Loucy (cell line): ENCODE results near the gene EME2.

Experiments
- H2AFZ ChIP-seq: fragments of 200-600 bp; sonication (generic); 2 replicates; pipeline ENCODE4 v1.6.0; 2016; ENCODE audit warnings: antibody characterized with exemption, mild to moderate bottlenecking, low read length, moderate library complexity
- H3F3A ChIP-seq: fragments of 200-600 bp; 2 replicates; pipeline ENCODE4 v1.6.0; 2016; ENCODE audit warnings: antibody characterized with exemption, low read depth, mild to moderate bottlenecking
- H3K27me3 ChIP-seq: fragments of 200-600 bp; sonication (generic); 2 replicates; pipeline ENCODE4 v1.6.1; 2014; ENCODE audit warnings: low read length, mild to moderate bottlenecking; ENCODE audit not compliant: insufficient read depth, poor library complexity, severe bottlenecking
- H3K36me3 ChIP-seq: fragments of 200-600 bp; sonication (generic); 2 replicates; pipeline ENCODE4 v1.6.1; 2016; ENCODE audit warnings: low read length; ENCODE audit not compliant: insufficient read depth
- H3K4me1 ChIP-seq: fragments of 200-600 bp; sonication (generic); 2 replicates; pipeline ENCODE4 v1.5.1; 2014; ENCODE audit warnings: low read length, mild to moderate bottlenecking; ENCODE audit not compliant: insufficient read depth, poor library complexity, severe bottlenecking
- H3K4me2 ChIP-seq: fragments of 200-600 bp; sonication (generic); 2 replicates; pipeline ENCODE4 v1.6.0; 2014; ENCODE audit warnings: antibody characterized with exemption, low read length, low read depth, mild to moderate bottlenecking; ENCODE audit not compliant: poor library complexity, severe bottlenecking
- H3K4me3 ChIP-seq: fragments of 200-600 bp; sonication (generic); 2 replicates; pipeline ENCODE4 v1.5.1; 2014; ENCODE audit warnings: low read length, mild to moderate bottlenecking, mixed read lengths; ENCODE audit not compliant: poor library complexity, severe bottlenecking
- H3K79me2 ChIP-seq: fragments of 200-600 bp; sonication (generic); 2 replicates; pipeline ENCODE4 v1.6.1; 2014; ENCODE audit warnings: low read length; ENCODE audit not compliant: insufficient read depth
- H3K9ac ChIP-seq: fragments of 200-600 bp; sonication (generic); 2 replicates; pipeline ENCODE4 v1.6.0; 2014; ENCODE audit warnings: mild to moderate bottlenecking, low read depth, low read length, moderate library complexity; ENCODE audit not compliant: poor library complexity, severe bottlenecking
- H3K9me2 ChIP-seq: fragments of 200-600 bp; sonication (generic); replicated peaks from 2 replicates; pipeline ENCODE4 v1.6.1; 2016; ENCODE audit warnings: low read depth, low read length, mixed read lengths
- H3K9me3 ChIP-seq: fragments of 200-600 bp; sonication (generic); 2 replicates; pipeline ENCODE4 v1.6.1; 2014; ENCODE audit warnings: mild to moderate bottlenecking, antibody characterized with exemption, low read length, low read depth; ENCODE audit not compliant: insufficient read depth
- H4K20me1 ChIP-seq: fragments of 200-600 bp; sonication (generic); 2 replicates; pipeline ENCODE4 v1.6.0; 2014; ENCODE audit warnings: antibody characterized with exemption, low read length, mild to moderate bottlenecking; ENCODE audit not compliant: insufficient read depth, poor library complexity, severe bottlenecking
- CTCF ChIP-seq: fragments of 200-600 bp; sonication (generic); conservative IDR thresholded peaks from 2 replicates; pipeline ENCODE4 v1.5.1; 2014; ENCODE audit warnings: mild to moderate bottlenecking, antibody characterized with exemption, low read length
- EZH2phosphoT487 ChIP-seq: fragments of 200-600 bp; IDR thresholded peaks from 2 replicates; pipeline ENCODE4 v1.6.1; 2018; ENCODE audit warnings: antibody characterized with exemption, mild to moderate bottlenecking, moderate library complexity, borderline replicate concordance

The EME2 gene

GRCh38 chr16:1781758-1782407, 9.3 kb downstream of the EME2 start:
- Histone ChIP-seq H4K20me1 (peaks cover 4% of the 10 kb centered on the region), H2AFZ (no peak overlapping the region), H3K36me3 (no peaks in the 10 kb centered on the region), H3K9me2 (no peaks in the 10 kb centered on the region), H3K4me3 (peak overlapping the region; percentile 93), H3F3A (no peaks in the 10 kb centered on the region), H3K9me3 (no peaks in the 10 kb centered on the region), H3K4me2 (peak overlapping the region; percentile 75), H3K4me1 (no peaks in the 10 kb centered on the region), H3K27me3 (no peaks in the 10 kb centered on the region), H3K79me2 (peaks cover 54% of the 10 kb centered on the region), H3K9ac (peak overlapping the region; percentile 64)
- TF ChIP-seq CTCF (no peak), EZH2phosphoT487 (no peak)

DNA sequence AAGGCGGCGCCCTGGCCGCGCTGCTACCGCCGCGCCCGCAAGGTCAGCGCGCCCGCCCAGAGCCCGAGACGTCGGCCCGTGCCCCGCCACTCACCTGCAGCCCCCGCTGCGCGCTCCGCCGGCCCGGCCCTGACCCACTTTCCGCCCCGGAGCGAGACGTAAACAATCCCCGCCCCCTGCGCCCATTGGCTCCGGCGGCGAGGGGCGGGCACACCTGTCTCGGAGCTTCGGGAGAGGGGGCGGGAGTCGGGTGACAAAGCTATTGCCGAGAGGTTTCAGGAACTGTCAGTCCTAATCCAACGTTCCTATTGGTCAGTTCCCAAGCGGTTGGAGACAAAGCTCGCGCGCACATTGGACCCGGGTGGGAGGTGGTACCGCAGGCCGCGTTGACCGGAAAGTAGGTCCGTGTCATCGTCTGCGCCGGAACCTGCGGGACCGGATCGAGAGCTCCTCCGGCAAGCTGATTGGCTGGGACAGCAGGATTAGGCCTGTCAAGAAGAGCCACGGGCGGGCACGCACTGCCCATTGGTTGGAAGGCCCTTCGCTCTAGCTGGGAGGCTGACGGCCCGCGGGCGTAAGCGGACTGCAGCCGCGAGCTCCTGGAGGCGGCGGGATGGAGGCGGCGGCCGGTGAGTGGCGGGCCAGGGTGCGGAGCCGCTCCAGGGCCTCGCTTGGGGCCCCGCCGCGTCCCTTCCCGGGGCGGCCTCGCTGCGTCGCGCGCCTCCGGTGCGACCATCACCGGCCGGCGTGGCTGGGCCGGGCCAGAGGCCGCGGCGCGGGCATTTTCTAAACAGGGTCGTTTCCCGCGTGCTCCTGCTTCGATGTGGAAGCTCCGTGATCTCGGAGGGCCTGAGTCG, 10.0 kb downstream of the EME2 start, which contains the start of the genes NUBP2 and SPSB3:
Gene NUBP2 (plus strand): TSS at position 553 of the 857 bp plus-strand sequence. CDS start 61 bp downstream, at position 614.
Gene SPSB3 (minus strand): TSS at position 164 of the 857 bp plus-strand sequence. CDS start 1,088 bp downstream, outside the sequence.
- Histone ChIP-seq H2AFZ (no peak within 1 kb of the TSS), H3K4me2 (peak within 1 kb of the TSS; percentile 75), H3K36me3 (no peaks in the 10 kb centered on the region), H3K9ac (peak within 1 kb of the TSS; percentile 82), H3K4me1 (no peaks in the 10 kb centered on the region), H3K27me3 (no peaks in the 10 kb centered on the region), H3K9me3 (no peaks in the 10 kb centered on the region), H3F3A (no peaks in the 10 kb centered on the region), H3K79me2 (peaks cover 54% of the 10 kb centered on the region), H3K9me2 (no peaks in the 10 kb centered on the region), H3K4me3 (peak within 1 kb of the TSS; percentile 93), H4K20me1 (peaks cover 4% of the 10 kb centered on the region)
- no peak for TF ChIP-seq EZH2phosphoT487
- no peak for TF ChIP-seq CTCF

DNA sequence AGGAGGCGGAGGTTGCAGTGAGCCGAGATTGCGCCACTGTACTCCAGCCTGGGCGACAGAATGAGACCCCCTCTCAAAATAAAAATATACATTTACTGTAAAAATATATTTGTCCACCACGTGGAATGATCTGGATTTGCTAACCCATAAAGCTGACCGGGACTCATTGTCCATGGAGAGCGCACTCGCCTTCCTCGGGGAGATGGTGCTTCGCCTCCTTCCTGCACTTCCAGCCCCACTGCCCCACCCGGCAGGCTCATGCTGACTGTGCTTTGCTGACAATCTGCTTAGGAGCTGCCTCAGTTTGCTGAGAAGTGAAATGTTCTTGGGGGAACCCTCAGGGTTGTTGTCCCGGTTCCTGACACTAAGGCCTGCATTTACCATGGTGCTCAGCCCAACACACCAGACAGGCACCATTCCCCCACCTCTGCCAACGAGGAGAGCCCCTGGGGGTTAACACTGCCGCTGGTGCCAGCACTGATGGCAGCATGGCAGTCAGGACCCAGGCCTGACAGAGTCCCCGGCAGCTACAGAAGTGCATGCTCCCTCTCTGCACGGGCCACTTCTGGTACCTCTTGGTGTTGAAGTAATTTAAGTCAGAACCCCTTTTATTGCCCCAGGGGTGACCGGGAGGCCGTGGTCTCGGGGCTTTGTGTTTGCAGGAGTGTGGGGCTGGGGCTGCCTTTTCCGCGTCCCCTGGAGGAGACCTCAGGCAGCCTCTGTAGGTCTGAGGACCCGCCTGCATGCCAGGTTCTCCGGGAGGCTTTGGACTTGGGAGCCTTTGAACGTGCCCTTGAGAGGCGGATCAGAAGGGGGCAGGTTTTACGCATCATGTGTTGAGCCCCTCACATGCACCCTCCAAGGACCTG, 12.6 kb downstream of the EME2 start:
- peak overlapping the region; percentile 27 for H3K4me2 ChIP-seq
- H3K36me3 ChIP-seq, result no peaks in the 10 kb centered on the region
- H3K4me1 ChIP-seq, result no peaks in the 10 kb centered on the region
- H3K4me3 ChIP-seq, result no peak overlapping the region
- H3K9me2 ChIP-seq, result no peaks in the 10 kb centered on the region
- H3K79me2 ChIP-seq, result peaks cover 51% of the 10 kb centered on the region
- H3K9me3 ChIP-seq, result no peaks in the 10 kb centered on the region
- no peaks in the 10 kb centered on the region for H3K27me3 ChIP-seq
- no peak overlapping the region for H2AFZ ChIP-seq
- TF ChIP-seq EZH2phosphoT487 (no peak), CTCF (no peak)
- H3F3A ChIP-seq, result no peaks in the 10 kb centered on the region
- peaks cover 4% of the 10 kb centered on the region for H4K20me1 ChIP-seq
- H3K9ac ChIP-seq, result no peak overlapping the region
